ENCODE measurements around the gene TBCD.

- TF ChIP-seq, protein P1, sequence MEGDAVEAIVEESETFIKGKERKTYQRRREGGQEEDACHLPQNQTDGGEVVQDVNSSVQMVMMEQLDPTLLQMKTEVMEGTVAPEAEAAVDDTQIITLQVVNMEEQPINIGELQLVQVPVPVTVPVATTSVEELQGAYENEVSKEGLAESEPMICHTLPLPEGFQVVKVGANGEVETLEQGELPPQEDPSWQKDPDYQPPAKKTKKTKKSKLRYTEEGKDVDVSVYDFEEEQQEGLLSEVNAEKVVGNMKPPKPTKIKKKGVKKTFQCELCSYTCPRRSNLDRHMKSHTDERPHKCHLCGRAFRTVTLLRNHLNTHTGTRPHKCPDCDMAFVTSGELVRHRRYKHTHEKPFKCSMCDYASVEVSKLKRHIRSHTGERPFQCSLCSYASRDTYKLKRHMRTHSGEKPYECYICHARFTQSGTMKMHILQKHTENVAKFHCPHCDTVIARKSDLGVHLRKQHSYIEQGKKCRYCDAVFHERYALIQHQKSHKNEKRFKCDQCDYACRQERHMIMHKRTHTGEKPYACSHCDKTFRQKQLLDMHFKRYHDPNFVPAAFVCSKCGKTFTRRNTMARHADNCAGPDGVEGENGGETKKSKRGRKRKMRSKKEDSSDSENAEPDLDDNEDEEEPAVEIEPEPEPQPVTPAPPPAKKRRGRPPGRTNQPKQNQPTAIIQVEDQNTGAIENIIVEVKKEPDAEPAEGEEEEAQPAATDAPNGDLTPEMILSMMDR (IDR thresholded peaks at IDR 0.05): no peak
- TF ChIP-seq POLR2A (IDR thresholded peaks at IDR 0.05): no peak
Observed at GRCh38 chr17:82826956-82827355, 75.1 kb downstream of the TBCD start.
